Stimulated activated CD8-positive, alpha-beta memory T cell treated with anti-CD3 and anti-CD28 coated beads, Interleukin-15, amount 100 ng/mL, for 24 hours (primary cell): ENCODE results near the gene TRIM29.

Experiments used
- DNase-seq: peaks from one replicate; pipeline ENCODE4 v3.0.0-alpha.2; 2020; ENCODE audit warnings: low read depth

The TRIM29 gene

DNA sequence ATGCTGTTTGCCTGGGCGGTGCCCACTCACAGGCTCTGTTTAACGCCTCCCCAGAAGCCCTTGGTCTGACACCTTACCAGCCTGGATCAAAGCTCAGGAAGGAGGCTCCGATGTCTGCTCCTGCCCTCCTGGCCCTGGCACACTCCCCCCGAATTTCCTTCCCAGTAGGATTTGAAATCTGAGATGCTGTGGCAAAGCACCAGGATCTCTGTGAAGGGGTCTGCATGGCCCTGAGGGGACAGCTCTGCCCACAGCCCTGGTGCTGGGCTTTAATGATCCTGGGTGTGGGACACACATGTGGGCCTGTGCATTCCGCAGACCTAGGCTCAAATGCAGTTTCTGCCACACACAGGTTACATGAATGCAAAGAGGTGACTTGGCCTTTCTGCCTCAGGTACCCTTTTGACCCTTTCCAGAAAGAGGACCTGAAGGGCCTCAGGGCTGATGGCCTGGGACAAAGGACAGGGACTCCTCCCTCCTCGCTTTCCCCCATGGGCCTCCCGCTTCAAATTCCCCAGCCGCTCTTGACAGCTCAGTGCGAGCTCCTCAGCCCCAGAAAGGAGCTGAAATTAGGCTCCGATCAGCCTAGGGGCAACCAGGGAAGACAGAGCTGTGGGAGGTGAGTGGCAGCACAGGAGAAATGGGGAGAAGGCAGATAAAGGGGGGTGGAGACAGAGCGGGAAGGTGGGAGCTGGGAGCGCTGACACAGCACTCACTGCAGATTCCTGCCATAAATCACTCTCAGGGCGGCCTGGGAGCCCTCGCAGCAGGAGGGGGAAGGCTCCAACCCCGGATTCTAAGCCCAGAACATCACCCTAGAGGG is 41.3 kb downstream of the TRIM29 start:
- DNase-seq, result no peak

DNA sequence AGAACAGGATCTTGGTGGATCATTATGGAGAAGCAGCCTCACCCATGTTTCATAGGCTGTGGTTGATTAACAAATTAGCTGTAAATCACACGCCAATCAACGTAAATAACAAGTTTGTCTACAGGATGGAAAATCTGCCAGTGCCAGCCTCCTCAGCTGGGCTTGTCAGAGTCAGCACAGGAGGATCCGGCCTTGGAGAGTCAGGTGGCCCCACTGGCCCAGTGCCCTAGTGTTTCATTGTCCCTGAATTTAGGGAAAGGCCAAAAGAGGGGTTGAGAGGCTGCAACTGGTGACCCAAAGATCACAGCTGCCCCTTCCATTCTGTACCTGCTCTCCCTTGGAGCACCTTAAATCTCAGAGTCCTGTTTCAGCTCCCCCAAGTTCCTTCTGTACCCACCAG is 42.4 kb downstream of the TRIM29 start:
- DNase-seq, result no peak

GRCh38 chr11:120091701-120092100 is 46.2 kb downstream of the TRIM29 start:
- DNase-seq, result no peak

DNA sequence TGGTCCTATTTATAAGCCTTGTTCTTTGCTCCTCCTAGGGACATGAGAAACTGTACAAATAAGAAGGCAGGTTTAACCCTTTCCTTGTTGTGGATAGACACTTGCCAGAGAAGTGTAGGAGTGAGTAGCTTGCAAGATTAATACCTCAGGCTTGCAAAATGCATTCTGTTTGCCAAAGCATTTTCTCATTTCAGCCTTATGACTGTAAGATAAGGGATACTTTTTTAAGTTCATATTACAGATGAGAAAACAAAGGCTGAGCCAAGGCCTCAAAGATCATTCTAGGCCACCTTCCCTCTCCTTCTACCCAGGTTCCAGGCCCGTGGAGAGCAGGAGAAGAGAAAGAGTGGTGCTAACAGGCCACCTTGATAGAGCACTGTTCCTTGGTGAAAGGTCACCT is 46.8 kb downstream of the TRIM29 start:
- no peak for DNase-seq

DNA sequence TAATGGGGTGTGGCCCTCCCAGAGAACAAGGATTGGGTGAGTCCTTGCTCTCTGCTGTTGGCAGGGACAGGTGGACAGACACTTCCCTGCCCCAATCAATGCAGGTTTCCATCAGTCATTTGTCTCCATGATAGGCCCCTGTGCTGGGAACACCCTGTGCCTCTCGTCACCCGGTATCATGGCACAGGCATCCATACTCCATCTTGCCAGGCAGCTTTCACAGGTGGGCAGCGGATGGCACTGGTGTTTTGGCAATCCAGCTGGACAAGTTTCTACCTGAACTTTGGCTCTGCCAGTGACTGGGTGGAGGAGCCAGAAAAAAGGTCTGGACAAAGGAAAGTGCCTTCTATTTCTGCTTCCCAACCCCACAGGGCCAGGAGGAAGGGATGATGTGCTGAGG is 47.5 kb downstream of the TRIM29 start:
- no peak for DNase-seq

GRCh38 chr11:120089036-120090001 is 48.6 kb downstream of the TRIM29 start:
- DNase-seq, result no peak

DNA sequence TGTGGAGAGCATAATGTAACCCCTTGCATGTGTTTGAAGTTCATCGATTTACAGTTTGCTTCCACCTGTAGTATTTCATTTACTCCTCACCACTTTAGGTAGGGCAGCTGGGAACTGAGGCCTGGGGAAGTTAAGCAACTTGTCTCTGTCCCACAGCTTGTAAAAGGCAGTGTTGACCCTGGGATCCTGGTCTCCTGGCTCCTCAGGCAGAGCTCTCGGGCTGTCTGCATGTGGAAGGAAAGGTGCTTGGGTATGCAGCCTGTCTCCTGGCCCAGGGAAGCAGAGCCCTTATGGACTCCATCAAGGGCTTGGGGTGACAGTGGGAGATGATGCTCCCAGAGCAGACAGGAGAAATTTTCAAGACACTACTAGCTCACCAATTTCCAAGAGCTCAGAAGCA is 49.9 kb downstream of the TRIM29 start:
- no peak for DNase-seq

DNA sequence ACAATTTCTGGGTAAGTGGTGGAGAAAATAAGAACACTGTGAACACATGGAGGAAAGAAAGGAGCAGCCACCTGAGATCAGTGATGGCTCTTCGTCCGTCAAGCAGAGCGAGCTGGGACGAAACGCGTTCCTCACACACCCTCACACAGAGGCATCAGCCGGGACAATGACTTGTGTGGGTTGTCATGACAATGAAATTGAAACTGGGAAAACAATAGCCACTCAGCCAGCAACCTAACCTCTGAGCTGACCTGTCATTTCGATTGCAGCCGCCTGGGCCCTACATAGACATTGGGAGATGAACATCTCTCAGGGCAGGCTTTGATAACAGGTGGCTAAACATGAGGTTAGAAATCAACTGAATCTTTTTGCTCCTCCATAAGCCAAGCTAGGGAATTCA is 51.3 kb downstream of the TRIM29 start:
- DNase-seq, result no peak

DNA sequence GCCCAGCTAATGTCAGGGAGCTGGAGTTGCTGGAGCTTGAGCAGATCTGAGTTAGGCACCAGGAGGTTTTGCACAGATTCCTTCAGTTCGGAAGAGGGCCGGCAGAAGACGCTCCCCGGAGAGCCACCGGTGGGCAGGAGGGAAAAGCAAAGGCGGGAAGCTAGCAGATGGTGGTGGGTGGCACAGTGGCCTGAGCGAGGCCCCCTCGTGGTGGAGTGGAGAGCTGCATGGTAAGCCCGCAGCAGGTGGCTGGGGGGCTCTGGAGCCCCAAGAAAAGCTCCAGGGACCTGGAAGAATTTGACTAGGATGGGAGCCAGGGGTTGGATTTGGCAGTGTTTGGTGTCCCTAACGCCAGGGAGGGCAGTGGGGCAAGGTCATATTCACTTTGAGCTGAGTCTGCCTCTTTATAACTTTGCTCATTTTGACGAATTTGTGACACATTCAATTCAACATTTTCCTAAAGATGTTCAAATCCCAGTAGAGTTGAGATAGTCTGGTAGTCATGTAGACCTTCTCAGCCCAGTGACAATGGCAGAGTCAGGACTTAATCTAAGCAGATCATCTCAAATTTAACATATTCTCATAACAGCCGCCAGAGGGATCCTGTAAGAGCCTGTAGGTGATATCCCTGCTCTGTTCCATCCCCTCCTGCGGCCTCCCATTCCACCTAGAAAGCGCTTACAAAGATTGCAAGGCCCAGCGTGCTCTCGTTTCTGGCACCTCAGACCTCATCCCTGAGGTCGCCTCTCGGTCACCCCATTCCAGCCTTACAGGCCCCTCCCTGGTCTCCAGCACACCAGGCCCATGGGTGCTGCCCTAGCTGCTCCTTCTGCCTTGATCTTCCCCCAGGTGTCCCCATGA is 57.9 kb downstream of the TRIM29 start:
- DNase-seq, result peak; percentile 7

GRCh38 chr11:120078397-120078796 is 59.5 kb downstream of the TRIM29 start:
- no peak for DNase-seq

GRCh38 chr11:120074076-120074475 is 63.8 kb downstream of the TRIM29 start:
- no peak for DNase-seq

DNA sequence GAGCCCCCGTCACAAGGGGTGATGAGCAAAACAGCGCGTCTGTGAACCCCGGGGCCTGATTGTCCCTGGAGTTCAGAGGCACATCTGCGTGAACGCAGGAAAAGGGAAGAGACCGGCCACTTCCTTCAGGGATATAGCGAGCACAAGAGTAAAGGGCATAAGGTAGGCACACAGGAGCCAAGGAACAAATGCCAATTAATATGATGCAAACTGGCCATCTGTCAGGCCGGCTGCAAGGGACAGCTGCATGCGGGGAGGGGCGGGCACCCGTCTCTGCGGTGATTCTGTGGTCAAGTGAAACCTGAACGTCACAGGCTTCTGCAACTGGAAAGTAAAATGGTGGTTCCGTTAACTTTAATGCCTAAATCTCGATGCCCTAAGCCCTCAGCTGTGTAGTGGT is 64.7 kb downstream of the TRIM29 start:
- no peak for DNase-seq

DNA sequence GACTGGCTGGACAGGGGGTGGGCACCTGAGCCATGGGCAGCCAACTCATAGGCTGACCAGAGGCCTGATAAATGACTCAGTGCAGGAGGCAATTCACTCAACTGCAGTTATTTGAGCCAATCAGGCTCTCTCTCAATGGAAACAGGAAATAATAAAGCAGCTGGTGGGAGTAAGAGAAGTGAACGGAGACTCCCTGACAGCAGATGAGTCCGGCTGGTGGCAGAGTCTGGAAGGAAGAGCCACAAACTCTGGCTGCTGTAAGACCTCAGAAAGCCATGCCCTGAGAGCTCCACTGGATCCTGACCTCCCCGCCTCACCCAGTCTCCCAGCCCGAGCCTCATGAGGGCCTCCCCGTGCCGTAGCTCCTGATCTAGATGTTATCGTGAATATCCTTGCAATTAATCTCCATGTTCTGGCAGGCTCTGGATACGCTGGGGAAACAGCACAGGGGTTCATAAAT is 69.8 kb downstream of the TRIM29 start:
- no peak for DNase-seq

DNA sequence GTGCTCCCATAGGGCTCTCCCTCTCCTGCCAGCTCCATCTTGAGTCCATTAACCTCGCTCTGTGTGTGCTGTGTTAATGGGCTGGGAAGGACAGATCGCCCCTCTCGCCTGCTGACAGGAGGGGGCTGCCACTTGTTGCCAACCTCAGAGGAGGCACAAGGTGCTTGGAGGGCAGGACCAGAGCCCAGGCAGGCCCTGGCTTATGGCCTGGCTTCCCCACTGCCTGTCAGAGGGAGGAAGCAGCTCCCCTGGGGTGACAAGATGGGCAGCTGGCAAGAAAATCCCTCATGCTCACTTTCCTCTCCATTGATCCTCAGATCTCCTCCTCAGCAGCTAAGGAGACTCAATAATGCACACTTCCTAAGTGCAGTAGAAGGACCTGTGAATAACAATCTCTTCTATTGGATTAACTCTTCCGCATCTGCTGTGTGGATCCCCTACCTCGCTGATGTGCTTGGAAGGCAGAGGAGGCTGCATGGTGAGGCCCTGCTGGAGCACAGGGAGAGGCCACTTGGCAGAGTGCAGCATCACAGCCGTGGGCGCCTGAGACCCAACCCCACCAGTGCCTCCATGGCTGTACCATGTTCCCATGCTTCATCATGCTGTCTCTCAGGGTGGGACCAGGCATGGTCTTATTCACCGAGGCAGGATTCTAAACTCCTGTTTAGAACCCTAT is 70.3 kb downstream of the TRIM29 start:
- DNase-seq, result no peak

GRCh38 chr11:120066738-120067437 is 71.0 kb downstream of the TRIM29 start:
- no peak for DNase-seq

GRCh38 chr11:120065876-120066275 is 72.0 kb downstream of the TRIM29 start:
- no peak for DNase-seq

GRCh38 chr11:120065176-120065575 is 72.7 kb downstream of the TRIM29 start:
- no peak for DNase-seq

- DNase-seq, result no peak
Measured at GRCh38 chr11:120064341-120064740, 73.6 kb downstream of the TRIM29 start.

DNA sequence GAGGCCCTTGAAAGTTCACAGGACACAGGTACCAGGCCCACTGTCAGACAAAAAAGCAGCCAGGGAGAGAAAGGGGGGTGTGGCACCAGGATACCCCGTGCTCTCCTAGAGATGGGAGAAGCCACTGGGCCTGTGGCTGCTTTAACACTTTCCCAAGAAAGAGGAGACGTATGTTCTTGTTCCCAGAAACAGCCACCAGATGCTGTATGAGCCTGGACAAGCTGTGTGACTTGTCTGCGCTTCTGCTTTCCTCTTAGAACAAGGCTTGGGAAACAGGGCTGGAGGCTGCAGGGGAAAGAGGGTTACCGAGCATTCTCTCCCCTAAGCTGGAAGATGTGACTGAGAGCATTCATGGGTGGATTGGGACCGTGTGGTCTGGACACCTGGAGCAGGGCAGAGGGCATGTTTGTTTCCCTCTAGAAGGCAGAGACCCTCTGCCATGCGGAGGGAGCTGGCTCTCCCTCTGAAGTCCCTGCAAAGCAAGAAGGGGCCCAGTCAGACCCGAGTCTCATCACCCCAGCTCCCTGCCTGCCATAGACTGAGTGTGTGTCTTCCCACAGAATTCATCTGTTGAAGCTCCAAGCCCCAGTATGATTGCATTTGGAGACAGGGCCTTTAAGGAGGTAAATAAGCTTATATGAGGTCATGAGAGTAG is 74.1 kb downstream of the TRIM29 start:
- DNase-seq, result no peak

GRCh38 chr11:120062561-120062930 is 75.4 kb downstream of the TRIM29 start:
- DNase-seq, result no peak
